IPS-20b (cell line): Measurements from ENCODE around the gene C4BPA.

Experiments
- H3K27ac ChIP-seq: one replicate; pipeline ENCODE4 v1.5.1; 2013; ENCODE audit warnings: low read length
- H3K27me3 ChIP-seq: 2 replicates; pipeline ENCODE4 v1.6.1; 2013; ENCODE audit warnings: mild to moderate bottlenecking, low read length, inconsistent platforms; ENCODE audit not compliant: insufficient read depth
- H3K36me3 ChIP-seq: 2 replicates; pipeline ENCODE4 v1.6.1; 2013; ENCODE audit warnings: low read depth, mild to moderate bottlenecking, inconsistent platforms, low read length, moderate library complexity; ENCODE audit not compliant: insufficient read depth
- H3K4me1 ChIP-seq: 2 replicates; pipeline ENCODE4 v1.6.1; 2013; ENCODE audit warnings: mild to moderate bottlenecking, control low read depth, inconsistent platforms, low read length, moderate library complexity; ENCODE audit not compliant: insufficient read depth
- H3K4me3 ChIP-seq: 2 replicates; pipeline ENCODE4 v1.5.1; 2013; ENCODE audit warnings: mild to moderate bottlenecking, low read length, inconsistent platforms
- H3K9ac ChIP-seq: 2 replicates; pipeline ENCODE4 v1.6.1; 2013; ENCODE audit warnings: low read depth, mild to moderate bottlenecking, inconsistent platforms, low read length, moderate library complexity
- H3K9me3 ChIP-seq: 2 replicates; pipeline ENCODE4 v1.6.1; 2013; ENCODE audit warnings: mild to moderate bottlenecking, low read depth, low read length, inconsistent platforms; ENCODE audit not compliant: insufficient read depth

The C4BPA gene

GRCh38 chr1:207172885-207173284 is 68.9 kb downstream of the C4BPA start:
- no peak overlapping the region for H3K9ac ChIP-seq
- H3K27ac ChIP-seq: no peak overlapping the region
- H3K4me1 ChIP-seq: no peaks in the 10 kb centered on the region
- no peaks in the 10 kb centered on the region for H3K9me3 ChIP-seq
- no peaks in the 10 kb centered on the region for H3K36me3 ChIP-seq
- H3K4me3 ChIP-seq: no peak overlapping the region
- no peaks in the 10 kb centered on the region for H3K27me3 ChIP-seq

DNA sequence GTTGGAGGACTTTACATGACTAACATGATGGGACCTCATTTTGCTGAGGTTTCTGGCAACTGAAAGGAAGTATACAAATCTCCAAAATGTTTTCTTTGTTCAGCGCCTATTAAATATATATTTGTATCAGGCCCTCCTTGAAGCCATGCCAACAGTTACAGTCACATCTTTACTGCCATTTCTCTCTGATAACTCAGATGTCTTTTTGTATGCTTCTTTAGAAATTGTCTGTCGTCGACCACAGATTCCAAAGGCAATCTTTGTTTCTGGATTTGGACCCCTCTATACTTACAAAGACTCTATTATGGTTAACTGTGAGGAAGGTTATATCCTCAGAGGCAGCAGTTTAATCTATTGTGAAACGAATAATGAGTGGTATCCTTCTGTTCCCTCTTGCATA is 69.4 kb downstream of the C4BPA start:
- Histone ChIP-seq H3K9ac (no peak overlapping the region), H3K27me3 (no peaks in the 10 kb centered on the region), H3K9me3 (no peaks in the 10 kb centered on the region), H3K4me3 (no peak overlapping the region), H3K27ac (no peak overlapping the region), H3K36me3 (no peaks in the 10 kb centered on the region), H3K4me1 (no peaks in the 10 kb centered on the region)

- H3K9ac ChIP-seq: no peak overlapping the region
- H3K27ac ChIP-seq: no peak overlapping the region
Observed at GRCh38 chr1:207174913-207175312, 70.9 kb downstream of the C4BPA start.

DNA sequence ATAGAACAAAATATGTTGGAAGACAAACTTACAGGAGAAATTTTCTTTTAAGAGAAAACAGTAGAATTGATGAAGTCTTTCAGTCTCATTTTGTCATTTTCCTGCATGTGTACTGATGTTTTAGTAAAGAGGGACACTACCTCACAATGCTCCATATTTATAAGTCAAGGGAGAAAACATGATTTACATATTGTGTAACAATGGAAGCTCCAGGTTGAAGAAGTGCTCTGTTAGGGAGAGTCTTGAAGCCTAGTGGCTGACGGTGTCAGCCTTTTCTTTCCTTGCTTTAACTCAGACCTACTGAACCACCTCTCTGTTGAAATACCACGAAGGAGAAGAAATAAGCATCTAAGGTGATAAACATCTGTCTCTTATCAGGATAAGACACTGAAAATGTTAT is 75.0 kb downstream of the C4BPA start:
- Histone ChIP-seq H3K4me3 (no peak overlapping the region), H3K36me3 (no peaks in the 10 kb centered on the region), H3K9ac (no peak overlapping the region), H3K4me1 (no peaks in the 10 kb centered on the region), H3K9me3 (no peaks in the 10 kb centered on the region), H3K27me3 (no peaks in the 10 kb centered on the region), H3K27ac (no peak overlapping the region)

More at GRCh38 chr1:207174913-207175312, 70.9 kb downstream of the C4BPA start:
- H3K4me1 ChIP-seq: no peaks in the 10 kb centered on the region
- H3K36me3 ChIP-seq: no peaks in the 10 kb centered on the region
- no peaks in the 10 kb centered on the region for H3K27me3 ChIP-seq
- no peak overlapping the region for H3K4me3 ChIP-seq
- no peaks in the 10 kb centered on the region for H3K9me3 ChIP-seq

- Histone ChIP-seq H3K4me3 (no peak overlapping the region), H3K4me1 (no peaks in the 10 kb centered on the region), H3K27me3 (no peaks in the 10 kb centered on the region), H3K9ac (no peak overlapping the region), H3K27ac (no peak overlapping the region), H3K36me3 (no peaks in the 10 kb centered on the region), H3K9me3 (no peaks in the 10 kb centered on the region)
Observed at GRCh38 chr1:207181847-207182246, 77.8 kb downstream of the C4BPA start.

- Histone ChIP-seq H3K27ac (no peak overlapping the region), H3K36me3 (no peaks in the 10 kb centered on the region), H3K9ac (no peak overlapping the region), H3K4me1 (no peaks in the 10 kb centered on the region), H3K27me3 (no peaks in the 10 kb centered on the region), H3K9me3 (no peaks in the 10 kb centered on the region), H3K4me3 (no peak overlapping the region)
Observed at GRCh38 chr1:207186503-207186902, 82.5 kb downstream of the C4BPA start.

DNA sequence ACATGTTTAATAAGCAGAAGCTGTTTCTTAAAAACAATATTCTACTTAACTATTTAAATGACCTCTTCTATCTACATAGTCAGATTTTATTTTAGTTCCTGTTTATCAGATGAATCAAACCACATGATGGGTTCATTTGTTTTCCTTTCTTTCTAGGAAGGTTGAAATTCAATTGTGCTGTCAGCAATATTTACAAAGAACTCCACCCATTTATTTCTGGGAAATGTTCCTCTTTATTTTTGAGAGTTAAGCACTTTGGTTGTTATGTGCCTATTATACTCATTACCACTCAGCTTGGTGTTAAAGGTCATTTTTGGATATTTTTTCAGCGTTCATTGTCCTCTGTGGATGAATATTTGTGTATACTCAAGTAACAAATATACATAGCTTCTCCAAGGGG is 84.9 kb downstream of the C4BPA start:
- H3K9ac ChIP-seq: no peak overlapping the region
- no peaks in the 10 kb centered on the region for H3K4me1 ChIP-seq
- no peaks in the 10 kb centered on the region for H3K27me3 ChIP-seq
- no peak overlapping the region for H3K27ac ChIP-seq
- H3K4me3 ChIP-seq: no peak overlapping the region
- H3K36me3 ChIP-seq: no peaks in the 10 kb centered on the region
- H3K9me3 ChIP-seq: no peaks in the 10 kb centered on the region

DNA sequence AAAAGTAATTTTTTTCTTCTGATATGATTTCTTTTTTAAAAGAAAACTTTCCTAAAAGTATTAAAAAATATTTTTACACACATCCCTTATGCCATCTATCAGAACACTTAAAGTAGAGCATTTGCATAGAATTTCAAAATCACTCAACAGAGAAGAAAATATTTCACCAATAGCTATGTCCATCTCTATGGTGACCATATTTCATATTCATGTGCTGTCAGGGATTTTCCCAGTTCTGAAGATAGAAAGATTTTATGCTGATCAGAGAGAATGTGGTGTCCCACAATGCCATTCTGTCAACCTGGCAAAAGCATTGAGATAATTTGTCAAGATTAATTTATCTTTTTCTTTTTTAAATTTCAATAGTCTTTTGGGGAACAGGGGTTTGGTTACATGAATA is 87.0 kb downstream of the C4BPA start:
- Histone ChIP-seq H3K27me3 (no peaks in the 10 kb centered on the region), H3K9me3 (no peaks in the 10 kb centered on the region), H3K4me3 (no peak overlapping the region), H3K9ac (no peak overlapping the region), H3K27ac (no peak overlapping the region), H3K4me1 (no peaks in the 10 kb centered on the region), H3K36me3 (no peaks in the 10 kb centered on the region)

DNA sequence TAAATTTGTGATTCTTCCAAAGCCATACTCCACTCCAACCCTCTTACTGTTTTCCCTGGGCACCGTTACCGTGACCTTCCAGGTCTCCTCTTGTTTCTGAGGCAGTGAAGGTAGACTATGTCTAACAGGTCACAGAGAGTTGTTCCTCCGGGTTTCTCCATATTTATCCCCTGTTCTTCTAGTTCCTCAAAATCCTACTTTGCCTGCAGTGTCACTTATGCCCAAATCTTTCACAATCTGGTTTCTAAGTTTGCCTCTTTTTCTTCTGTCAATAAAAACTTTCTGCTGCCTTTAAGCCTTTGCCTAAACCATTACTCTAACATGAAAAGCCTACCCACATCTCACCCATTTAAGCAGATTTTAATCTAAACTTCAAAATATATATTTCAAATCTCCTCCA is 87.7 kb downstream of the C4BPA start:
- H3K9ac ChIP-seq: no peak overlapping the region
- H3K27me3 ChIP-seq: no peaks in the 10 kb centered on the region
- no peaks in the 10 kb centered on the region for H3K36me3 ChIP-seq
- no peak overlapping the region for H3K27ac ChIP-seq
- no peaks in the 10 kb centered on the region for H3K9me3 ChIP-seq
- no peak overlapping the region for H3K4me3 ChIP-seq
- no peaks in the 10 kb centered on the region for H3K4me1 ChIP-seq

DNA sequence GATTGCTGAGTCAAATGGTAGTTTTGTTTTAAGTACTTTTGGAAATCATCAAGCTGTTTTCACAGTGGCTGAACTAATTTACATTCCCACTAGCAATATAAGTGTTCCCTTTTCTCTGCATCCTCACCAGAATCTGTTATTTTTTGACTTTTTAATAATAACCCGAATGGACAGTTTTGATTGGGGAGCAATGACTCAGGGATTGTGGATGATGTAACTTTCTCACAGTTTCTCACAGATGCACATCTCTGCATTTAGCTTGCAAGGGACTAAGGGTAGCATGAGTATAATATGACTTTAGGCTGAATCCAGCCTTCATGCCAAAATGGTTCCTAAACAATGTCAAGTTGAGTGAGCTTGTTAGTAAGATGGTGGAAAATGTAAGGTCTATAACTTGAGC is 90.2 kb downstream of the C4BPA start:
- Histone ChIP-seq H3K4me1 (no peaks in the 10 kb centered on the region), H3K27ac (no peak overlapping the region), H3K27me3 (no peaks in the 10 kb centered on the region), H3K4me3 (no peak overlapping the region), H3K36me3 (no peaks in the 10 kb centered on the region), H3K9ac (no peak overlapping the region), H3K9me3 (no peaks in the 10 kb centered on the region)
